Fibroblast of skin of left biceps (primary cell): Measurements from ENCODE around the gene CTXND2.
A peak's percentile ranks its signal among the peaks of the same experiment; 100 is the strongest.
"Not testable (repeated sequence)": the region's sequence is repeated elsewhere in the genome, so short reads cannot be mapped to it uniquely, and the experiment has no call there.

Experiments used
- DNase-seq, 2 experiments: peaks; one replicate each; pipeline ENCODE4 v3.0.0-alpha.2; 2013; ENCODE audit warnings: low read depth in 2 of 2

CTXND2 gene

DNA sequence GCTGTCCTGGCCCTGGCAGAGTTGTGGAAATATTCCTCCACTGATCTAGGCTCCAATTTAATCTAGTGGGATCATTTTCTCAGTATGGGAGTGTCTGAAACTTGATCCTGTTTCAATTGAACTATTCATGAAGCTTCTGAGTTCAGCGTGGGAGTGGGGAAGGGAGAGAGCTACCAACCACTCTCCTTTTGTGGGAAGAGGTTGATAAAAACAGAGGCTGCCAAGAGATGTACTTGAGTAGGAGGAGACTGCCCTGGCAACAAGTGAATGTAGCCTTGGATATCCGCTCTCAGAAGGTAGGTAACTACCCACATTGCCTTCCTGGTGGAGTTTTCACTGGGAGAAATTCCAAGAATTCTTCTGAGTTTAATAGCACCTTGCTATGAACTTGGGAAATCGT lies at the start of gene CTXND2:
TSS of gene CTXND2 (plus strand) at position 119 of the 400 bp plus-strand sequence. CDS start 25,179 bp downstream, outside the sequence.
- DNase-seq: no peak

- not testable (repeated sequence) for DNase-seq
Measured at GRCh38 chr1:150840850-150841249, 46.1 kb upstream of the CTXND2 start.

DNA sequence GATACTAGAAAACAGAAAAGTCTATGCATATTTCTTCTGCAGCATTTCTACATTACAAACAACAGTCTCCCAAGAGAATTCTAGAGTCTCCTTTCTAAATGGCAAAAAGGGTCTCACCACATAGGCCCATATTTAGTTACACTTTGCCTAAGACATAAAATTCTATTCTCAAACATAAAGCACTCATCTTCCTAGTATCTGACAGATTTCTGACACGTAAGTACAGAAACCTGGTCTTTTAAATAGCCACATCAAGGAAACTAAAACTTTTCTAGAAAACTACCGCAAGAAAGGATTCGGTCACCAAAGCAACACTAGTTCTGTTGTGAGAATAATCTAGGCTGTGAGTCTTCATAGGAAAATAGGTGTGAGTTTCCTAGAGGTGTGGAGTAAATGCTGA lies 45.3 kb upstream of the CTXND2 start:
- no peak for DNase-seq

DNA sequence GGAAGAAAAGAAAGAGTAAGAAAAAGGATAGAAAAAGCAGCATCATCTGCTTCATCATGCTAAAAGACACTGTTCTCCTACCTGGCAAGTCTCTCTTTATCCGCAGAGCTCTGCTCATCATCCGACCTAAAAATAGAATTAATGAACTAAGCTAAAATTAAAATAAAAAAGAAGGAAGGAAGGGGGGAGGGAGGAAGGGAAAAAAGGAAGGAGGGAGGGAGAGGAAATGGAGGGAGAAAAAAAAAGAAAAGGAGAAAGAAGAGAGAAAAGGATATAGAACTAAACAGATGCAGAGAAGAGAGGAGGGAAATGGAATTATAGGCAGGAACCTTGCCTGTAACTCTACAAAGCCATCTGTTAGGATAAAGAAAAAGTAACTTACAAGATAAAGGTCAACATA lies 44.6 kb upstream of the CTXND2 start:
- DNase-seq: no peak

- no peak for DNase-seq
Measured at GRCh38 chr1:150842964-150843363, 44.0 kb upstream of the CTXND2 start.

- DNase-seq: no peak
Measured at GRCh38 chr1:150843474-150843873, 43.5 kb upstream of the CTXND2 start.

DNA sequence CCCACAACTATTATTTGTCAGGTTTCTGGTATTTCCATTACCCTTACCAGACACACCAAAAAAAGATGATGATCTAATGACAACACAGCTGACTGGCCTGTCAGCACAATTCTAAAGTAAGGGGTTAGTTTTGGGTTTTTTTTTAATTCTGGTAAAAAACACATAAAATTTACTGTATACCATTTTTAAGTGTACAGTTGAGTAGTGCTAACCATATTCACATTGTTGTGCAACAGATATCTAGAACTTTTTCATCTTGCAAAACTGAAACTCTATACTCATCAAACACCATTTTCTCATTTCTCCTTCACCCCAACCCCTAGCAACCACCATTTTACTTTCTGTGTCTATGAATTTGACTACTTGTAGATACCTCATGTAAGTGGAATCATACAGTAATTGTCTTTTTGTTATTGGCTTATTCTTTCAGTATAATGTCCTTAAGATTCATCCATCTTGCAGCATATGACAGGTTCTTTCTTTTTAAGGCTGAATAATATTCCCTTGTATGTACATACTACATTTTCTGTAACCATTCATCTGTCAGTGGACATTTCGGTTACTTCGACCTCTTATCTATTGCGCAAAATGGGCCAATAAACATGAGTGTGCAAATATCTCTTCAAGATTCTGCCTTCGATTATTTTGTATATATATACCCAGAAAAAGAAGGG lies 40.3 kb upstream of the CTXND2 start:
- DNase-seq: no peak

GRCh38 chr1:150850801-150851362 lies 36.1 kb upstream of the CTXND2 start:
- DNase-seq: not testable (repeated sequence)

DNA sequence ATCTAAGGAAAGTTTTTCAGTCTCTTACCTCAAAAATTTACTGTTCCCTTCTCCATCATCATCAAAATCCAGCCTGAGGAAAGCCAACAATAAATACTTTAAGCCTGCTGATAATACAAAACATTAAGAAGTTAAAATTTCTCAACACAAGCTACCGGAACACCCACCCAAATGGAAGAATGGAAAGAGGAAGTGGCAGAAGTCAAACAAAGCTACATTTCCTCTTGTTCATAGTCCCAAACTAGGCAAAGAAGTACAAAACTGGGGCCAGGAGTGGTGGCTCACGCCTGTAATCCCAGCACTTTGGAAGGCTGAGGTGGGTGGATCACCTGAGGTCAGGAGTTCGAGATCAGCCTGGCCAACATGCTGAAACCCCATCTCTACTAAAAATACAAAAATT lies 34.2 kb upstream of the CTXND2 start:
- DNase-seq: not testable (repeated sequence)

DNA sequence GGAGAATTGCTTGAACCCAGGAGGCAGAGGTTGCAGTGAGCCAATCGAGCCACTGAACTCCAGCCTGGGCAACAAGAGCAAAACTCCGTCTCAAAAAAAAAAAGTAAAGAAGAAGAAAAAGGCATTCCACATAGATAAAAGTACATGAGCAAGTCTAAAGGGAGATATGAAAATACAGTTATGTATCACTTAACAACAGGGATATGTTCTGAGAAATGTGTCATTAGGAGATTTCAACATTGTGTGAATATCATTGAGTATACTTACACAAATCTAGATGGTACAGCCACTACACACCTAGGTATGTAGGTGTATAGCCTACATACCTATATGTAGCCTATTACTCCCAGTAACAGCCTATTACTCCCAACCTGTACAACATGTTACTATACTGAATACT lies 23.2 kb upstream of the CTXND2 start:
- no peak for DNase-seq

DNA sequence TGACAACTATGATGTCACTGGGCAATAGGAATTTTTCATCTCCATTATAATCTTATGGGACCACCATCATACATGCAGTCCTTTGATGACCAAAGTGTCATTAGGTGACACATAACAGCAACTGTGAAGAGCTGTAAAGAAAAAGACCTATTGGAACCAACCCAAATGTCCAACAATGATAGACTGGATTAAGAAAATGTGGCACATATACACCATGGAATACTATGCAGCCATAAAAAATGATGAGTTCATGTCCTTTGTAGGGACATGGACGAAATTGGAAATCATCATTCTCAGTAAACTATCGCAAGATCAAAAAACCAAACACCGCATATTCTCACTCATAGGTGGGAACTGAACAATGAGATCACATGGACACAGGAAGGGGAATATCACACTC lies 22.7 kb upstream of the CTXND2 start:
- DNase-seq: not testable (repeated sequence)

DNA sequence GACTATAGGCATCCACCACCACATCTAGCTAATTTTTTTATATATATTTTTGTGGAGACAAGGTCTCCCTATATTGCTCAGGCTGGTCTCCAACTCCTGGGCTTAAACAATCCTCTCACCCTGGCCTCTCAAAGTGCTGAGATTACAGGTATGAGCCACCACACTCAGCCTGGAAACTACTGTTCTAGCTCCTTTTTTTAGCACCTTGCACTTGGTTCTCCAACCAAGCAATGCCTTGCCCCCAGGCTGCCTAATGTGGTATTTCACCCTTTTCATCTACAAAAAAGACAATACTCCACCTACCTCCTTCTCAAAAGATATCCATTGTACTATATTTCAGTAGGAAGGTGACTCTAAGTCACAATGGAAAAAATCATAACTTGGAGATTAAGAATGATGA lies 17.3 kb upstream of the CTXND2 start:
- DNase-seq: no peak

GRCh38 chr1:150872572-150872971 lies 14.4 kb upstream of the CTXND2 start:
- DNase-seq: no peak

DNA sequence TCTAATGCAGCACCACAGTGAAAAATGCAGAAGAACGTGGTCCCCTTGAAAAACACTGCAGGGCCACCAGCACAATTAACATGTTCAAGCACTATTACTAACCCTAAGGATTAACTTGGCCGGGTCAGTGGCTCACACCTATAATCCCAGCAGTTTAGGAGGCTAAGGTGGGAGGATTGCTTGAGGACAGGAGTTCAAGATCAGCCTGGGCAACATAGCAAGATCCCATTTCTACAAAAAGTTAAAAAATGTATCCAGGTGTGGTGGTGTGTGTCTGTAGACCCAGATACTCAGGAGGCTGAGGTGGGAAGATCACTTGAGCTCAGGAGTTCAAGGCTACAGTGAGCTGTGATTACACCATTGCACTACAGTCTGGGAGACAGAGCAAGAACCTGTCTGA lies 13.4 kb upstream of the CTXND2 start:
- DNase-seq: no peak

GRCh38 chr1:150874455-150875196 lies 12.3 kb upstream of the CTXND2 start:
- no peak for DNase-seq

- DNase-seq: no peak
Measured at GRCh38 chr1:150875197-150876118, 11.5 kb upstream of the CTXND2 start.

DNA sequence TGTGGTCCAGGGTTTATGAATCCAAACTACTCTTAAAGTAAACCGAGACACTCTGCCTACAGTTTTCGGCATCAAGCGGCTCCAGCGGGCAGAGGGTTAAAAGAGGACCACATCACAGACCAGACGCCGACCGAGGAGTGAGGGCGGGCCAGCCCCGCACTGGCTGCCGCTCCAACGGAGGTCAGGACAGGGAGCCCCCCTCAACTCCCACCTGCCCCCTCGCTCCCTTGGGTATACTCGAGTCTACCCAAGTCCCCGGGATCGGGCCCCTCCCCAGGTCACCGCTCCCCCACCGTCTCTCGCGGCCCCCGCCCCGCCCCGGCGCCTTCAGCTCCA lies 10.8 kb upstream of the CTXND2 start:
- DNase-seq: peak in 1 of 2 experiments; percentile 3

GRCh38 chr1:150878931-150879330 lies 8.0 kb upstream of the CTXND2 start:
- peak in 1 of 2 experiments; percentile 11 for DNase-seq

DNA sequence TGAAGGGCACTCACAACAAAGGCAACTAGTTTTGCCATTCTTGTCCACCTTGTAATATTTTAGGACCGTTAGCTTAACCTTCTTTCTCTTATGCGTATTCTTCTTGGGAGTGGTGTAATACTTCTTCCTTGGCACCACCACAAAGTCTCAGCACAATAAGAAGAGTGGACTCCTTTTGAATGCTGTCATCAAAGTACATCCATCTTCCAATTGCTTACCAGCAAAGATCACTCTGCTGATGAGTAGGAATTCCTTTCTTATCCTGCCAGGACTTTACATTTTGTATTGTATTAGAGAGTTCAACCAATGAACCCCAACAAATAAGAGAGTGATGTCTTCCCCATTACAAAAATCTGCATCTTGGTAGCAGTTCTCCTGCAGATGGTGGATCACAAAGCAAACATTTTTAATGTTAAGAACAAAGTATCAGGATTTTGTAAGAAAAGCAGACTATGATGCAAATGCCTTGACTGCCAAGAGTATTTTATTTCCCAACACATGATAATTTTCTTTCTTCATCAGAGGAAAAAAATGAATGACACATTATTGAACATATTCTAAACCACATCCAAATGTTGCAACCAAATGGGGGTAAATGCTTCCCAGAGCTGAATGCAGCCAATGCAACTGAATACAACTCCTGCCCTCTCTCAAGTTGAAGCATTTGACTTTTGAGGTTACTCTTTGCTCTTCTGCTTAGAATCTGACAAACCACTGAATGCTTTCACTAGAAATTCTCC lies 5.4 kb upstream of the CTXND2 start:
- DNase-seq: peak; percentile 95 to 96

GRCh38 chr1:150883121-150883520 lies 3.8 kb upstream of the CTXND2 start:
- not testable (repeated sequence) for DNase-seq

DNA sequence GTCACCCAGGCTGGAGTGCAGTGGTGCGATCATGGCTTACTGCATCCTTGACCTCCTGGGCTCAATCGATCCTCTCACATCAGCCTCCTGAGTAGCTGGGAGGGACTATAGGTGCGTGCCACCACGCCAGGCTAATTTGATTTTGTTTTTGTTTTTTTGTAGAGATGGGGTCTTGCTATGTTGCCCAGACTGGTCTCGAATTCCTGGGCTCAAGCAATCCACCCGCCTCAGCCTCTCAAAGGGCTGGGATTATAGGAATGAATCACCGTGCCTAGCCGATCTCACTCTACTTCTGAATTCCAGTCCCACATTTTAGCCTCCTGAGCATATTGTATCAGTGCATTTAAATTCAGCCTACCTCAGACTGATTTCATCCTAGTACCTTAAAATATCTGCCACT lies 1.8 kb downstream of the CTXND2 start:
- no peak for DNase-seq
